Measurements from ENCODE around the gene RAB14.

Gene RAB14

GRCh38 chr9:121135642-121136041 lies 66.0 kb downstream of the RAB14 start:
- H3K4me1 ChIP-seq (ENCODE audit: control insufficient read depth, insufficient read depth, low read length) = peaks cover 6% of the 10 kb centered on the region; the same call in 1 of the 2 replicates
- H3K27ac ChIP-seq (ENCODE audit: extremely low read depth, low read depth, low read length) = no peak overlapping the region
- ChIA-PET CTCF (interaction anchor here (0.9 to 1.4 kb wide), 4 partner anchors 14 to 379 kb away, joined by 3 read pairs; no protein-coding TSS in a partner anchor), POLR2A (no interaction called here)
- peaks cover 0 to 25% of the 10 kb centered on the region in 2 experiments; a peak in 1 of 3 replicates for H3K36me3 ChIP-seq (ENCODE audit: control insufficient read depth in 2 of 2, insufficient read depth in 1 of 2, low read length in 2 of 2)
- H3K4me3 ChIP-seq (ENCODE audit: low read depth, low read length) = no peak overlapping the region
- TF ChIP-seq ZNF692 (tag by site-specific recombination; IDR thresholded peaks at IDR 0.05) = no peak
- TF ChIP-seq ZNF776 (tag by site-specific recombination; IDR thresholded peaks at IDR 0.05; ENCODE audit: borderline replicate concordance) = no peak
- no peak for TF ChIP-seq ZNF174 (tag by site-specific recombination; IDR thresholded peaks at IDR 0.05)
- TF ChIP-seq ZNF701 (tag by site-specific recombination; IDR thresholded peaks at IDR 0.05) = no peak
- no peak for TF ChIP-seq ZNF146 (tag by site-specific recombination; IDR thresholded peaks at IDR 0.05)
- no peak for TF ChIP-seq YY2 (tag by site-specific recombination; IDR thresholded peaks at IDR 0.05)
- TF ChIP-seq HOXC10 (CRISPR knock-in tag; IDR thresholded peaks at IDR 0.05) = no peak
- TF ChIP-seq ZNF148 (tag by site-specific recombination; IDR thresholded peaks at IDR 0.05; ENCODE audit: borderline replicate concordance) = no peak
- no peak for TF ChIP-seq GLIS2 (tag by site-specific recombination; IDR thresholded peaks at IDR 0.05)
- TF ChIP-seq ZNF37A (tag by site-specific recombination; IDR thresholded peaks at IDR 0.05) = no peak
- TF ChIP-seq ZNF114 (tag by site-specific recombination; IDR thresholded peaks at IDR 0.05) = no peak
- no peaks in the 10 kb centered on the region for H3K9me3 ChIP-seq (ENCODE audit: control insufficient read depth, insufficient read depth, low read depth, low read length)

- CTCF ChIA-PET = interaction anchor here (0.7 to 1.3 kb wide), 2 partner anchors 12 to 784 kb away, joined by 3 read pairs; no protein-coding TSS in a partner anchor
- H3K27ac ChIP-seq (ENCODE audit: extremely low read depth, low read depth, low read length) = no peak overlapping the region
- H3K36me3 ChIP-seq (ENCODE audit: control insufficient read depth in 2 of 2, insufficient read depth in 1 of 2, low read length in 2 of 2) = peaks cover 0 to 9% of the 10 kb centered on the region in 2 experiments; a peak in 1 of 3 replicates
- H3K9me3 ChIP-seq (ENCODE audit: control insufficient read depth, insufficient read depth, low read depth, low read length) = no peaks in the 10 kb centered on the region
- POLR2A ChIA-PET = interaction anchor here (1.2 kb wide), 1 partner anchor 12 kb away, joined by 5 read pairs; no protein-coding TSS in a partner anchor
- H3K4me1 ChIP-seq (ENCODE audit: control insufficient read depth, insufficient read depth, low read length) = no peaks in the 10 kb centered on the region
- no peak overlapping the region for H3K4me3 ChIP-seq (ENCODE audit: low read depth, low read length)
- no peak for TF ChIP-seq ZBTB11 (tag by site-specific recombination; conservative IDR thresholded peaks at IDR 0.05; ENCODE audit: low read depth)
- no peak for TF ChIP-seq KLF9 (tag by site-specific recombination; IDR thresholded peaks at IDR 0.05; ENCODE audit: low read depth)
- peak; percentile 34; the same call in 1 of the 2 replicates for TF ChIP-seq ZBTB17 (tag by site-specific recombination; IDR thresholded peaks at IDR 0.05)
- TF ChIP-seq ZIC2 (tag by site-specific recombination; IDR thresholded peaks at IDR 0.05) = peak; percentile 14; the same call in 1 of the 2 replicates
- no peak for TF ChIP-seq ZNF223 (tag by site-specific recombination; IDR thresholded peaks at IDR 0.05)
- TF ChIP-seq ZNF610 (tag by site-specific recombination; IDR thresholded peaks at IDR 0.05; ENCODE audit: borderline replicate concordance) = no peak
- no peak for TF ChIP-seq ZNF23 (tag by site-specific recombination; IDR thresholded peaks at IDR 0.05; ENCODE audit: borderline replicate concordance)
- TF ChIP-seq KLF1 (tag by site-specific recombination; IDR thresholded peaks at IDR 0.05) = peak; percentile 66
- no peak for TF ChIP-seq ZBTB49 (tag by site-specific recombination; IDR thresholded peaks at IDR 0.05; ENCODE audit: low read depth)
- no peak for TF ChIP-seq ZNF274 (IDR thresholded peaks at IDR 0.05; ENCODE audit: low read length)
- TF ChIP-seq ZNF274 (tag by site-specific recombination; IDR thresholded peaks at IDR 0.05; ENCODE audit: borderline replicate concordance) = no peak
- no peak for TF ChIP-seq ZNF292 (tag by site-specific recombination; IDR thresholded peaks at IDR 0.05; ENCODE audit: borderline replicate concordance, low read depth)
- TF ChIP-seq ZSCAN16 (tag by site-specific recombination; IDR thresholded peaks at IDR 0.05) = 0 out of 2 replicates have a peak, but pooled peaks have one; percentile 46
- no peak for TF ChIP-seq ZNF416 (tag by site-specific recombination; IDR thresholded peaks at IDR 0.05)
- TF ChIP-seq TRIM28 (IDR thresholded peaks at IDR 0.05; ENCODE audit: borderline replicate concordance, low read length) = peak; percentile 50; the same call in 1 of the 2 replicates
Measured at GRCh38 chr9:121133104-121133816, 68.4 kb downstream of the RAB14 start.

All from HEK293 (cell line).